Neural progenitor cell (in vitro differentiated cells): ENCODE measurements around the gene CLEC4G.

Experiments
- CTCF ChIP-seq: fragments of 200-600 bp; sonication (generic); IDR thresholded peaks from 2 replicates; pipeline ENCODE4 v1.5.1; 2017; ENCODE audit warnings: antibody characterized with exemption, mild to moderate bottlenecking
- EZH2 ChIP-seq: fragments of 200-600 bp; sonication (generic); IDR thresholded peaks from 2 replicates; pipeline ENCODE4 v1.6.1; 2017; ENCODE audit warnings: antibody characterized with exemption, mild to moderate bottlenecking, moderate library complexity

- TF ChIP-seq CTCF (no peak), EZH2 (no peak)
Measured at GRCh38 chr19:7691497-7691896, 40.4 kb downstream of the CLEC4G start.
